A673 (cell line): ENCODE results near the gene QRFP. TPM values are rescaled to one million over a fixed set of nuclear protein-coding genes. Genes with fewer than 3 reads are reported as not detected.

Source experiments
- BruUV-seq: library from RNA; stranded (reverse); fragments of 400-500 nt; replicated peaks from 2 replicates; lab custom pipeline; 2021; lab: Mats Ljungman, UMichigan
- CTCF ChIA-PET: fragments of 300-600 bp; sonication (Branson Sonifier 250); formaldehyde crosslinking; loops from one replicate; lab custom pipeline; 2022; ENCODE audit warnings: antibody characterized with exemption; lab: Charles Lee
- POLR2A ChIA-PET: fragments of 300-600 bp; sonication (Branson Sonifier 250); formaldehyde crosslinking; loops from one replicate; lab custom pipeline; 2022; ENCODE audit warnings: antibody characterized with exemption; ENCODE audit not compliant: low non-redundant PET; lab: Charles Lee
- DNase-seq: peaks from one replicate; pipeline ENCODE4 v3.0.0-alpha.2; 2015; ENCODE audit warnings: low spot score
- H3K27ac ChIP-seq: fragments of 200-600 bp; sonication (generic); 2 replicates; pipeline ENCODE4 v1.5.1; 2016; ENCODE audit warnings: mixed run types, low read depth, mild to moderate bottlenecking, mixed read lengths, antibody characterized with exemption, low read length; ENCODE audit not compliant: poor library complexity, severe bottlenecking
- H3K27me3 ChIP-seq: fragments of 200-600 bp; sonication (generic); replicated peaks from 2 replicates; pipeline ENCODE4 v1.6.1; 2017; ENCODE audit warnings: mixed run types, low read depth, mild to moderate bottlenecking, mixed read lengths, antibody characterized with exemption, low read length; ENCODE audit not compliant: insufficient read depth, poor library complexity
- H3K36me3 ChIP-seq: fragments of 200-600 bp; sonication (generic); 2 replicates; pipeline ENCODE4 v1.6.1; 2016; ENCODE audit warnings: mixed run types, mild to moderate bottlenecking, mixed read lengths, antibody characterized with exemption, low read length; ENCODE audit not compliant: insufficient read depth, poor library complexity, severe bottlenecking
- H3K4me1 ChIP-seq: fragments of 200-600 bp; sonication (generic); 2 replicates; pipeline ENCODE4 v1.6.1; 2017; ENCODE audit warnings: mixed run types, mild to moderate bottlenecking, mixed read lengths, antibody characterized with exemption, low read length; ENCODE audit not compliant: insufficient read depth, poor library complexity, severe bottlenecking
- H3K4me3 ChIP-seq: fragments of 200-600 bp; sonication (generic); 2 replicates; pipeline ENCODE4 v1.5.1; 2016; ENCODE audit warnings: low read depth, mixed run types, mild to moderate bottlenecking, mixed read lengths, low read length; ENCODE audit not compliant: poor library complexity, severe bottlenecking
- H3K9me3 ChIP-seq: fragments of 200-600 bp; sonication (generic); 2 replicates; pipeline ENCODE4 v1.6.1; 2016; ENCODE audit warnings: mixed run types, low read depth, mild to moderate bottlenecking, mixed read lengths, antibody characterized with exemption, low read length; ENCODE audit not compliant: poor library complexity, severe bottlenecking
- CTCF ChIP-seq: fragments of 300-800, 200-600 bp; sonication (generic); conservative IDR thresholded peaks from 2 replicates; pipeline ENCODE4 v1.5.1; 2017; ENCODE audit warnings: low read depth, mild to moderate bottlenecking, antibody characterized with exemption, low read length, moderate library complexity, mixed read lengths
- EZH2 ChIP-seq: fragments of 200-600 bp; sonication (generic); IDR thresholded peaks from 2 replicates; pipeline ENCODE4 v1.6.1; 2017; ENCODE audit warnings: borderline replicate concordance, low read depth, mild to moderate bottlenecking, mixed read lengths, antibody characterized with exemption, low read length; ENCODE audit not compliant: poor library complexity, severe bottlenecking
- intact Hi-C: fragments of 100-400 bp; cut with micrococcal nuclease; formaldehyde crosslinking; loops from one replicate; pipeline ENCODE4 v1.10.0; 2022; ENCODE audit not compliant: unreplicated experiment
- total RNA-seq: library from RNA; stranded (reverse); gene quantifications from 2 replicates; pipeline ENCODE4 v1.2.3, GENCODE V29; 2021

The QRFP gene
- total RNA-seq, 1 experiment from 2014 or later, result not detected

- ChIA-PET CTCF (no interaction called here), POLR2A (no interaction called here)
- no TSS peak for BruUV-seq
- Histone ChIP-seq H3K9me3 (no peaks in the 10 kb centered on the region), H3K36me3 (no peaks in the 10 kb centered on the region), H3K27ac (no peak overlapping the region), H3K4me3 (no peak overlapping the region), H3K27me3 (no peaks in the 10 kb centered on the region), H3K4me1 (peaks cover 97% of the 10 kb centered on the region)
- DNase-seq, result no peak
- intact Hi-C loops, result no loop called here
- no peak for TF ChIP-seq EZH2
- TF ChIP-seq CTCF, result no peak
Measured at GRCh38 chr9:130844044-130844451, 52.6 kb downstream of the QRFP start.

- ChIA-PET CTCF (no interaction called here), POLR2A (no interaction called here)
- H3K27me3 ChIP-seq, result no peaks in the 10 kb centered on the region
- no peak overlapping the region for H3K27ac ChIP-seq
- peaks cover 97% of the 10 kb centered on the region for H3K4me1 ChIP-seq
- no peaks in the 10 kb centered on the region for H3K36me3 ChIP-seq
- no peak for TF ChIP-seq CTCF
- H3K4me3 ChIP-seq, result no peak overlapping the region
- no peak for DNase-seq
- intact Hi-C loops, result no loop called here
- no peaks in the 10 kb centered on the region for H3K9me3 ChIP-seq
- no TSS peak for BruUV-seq
Measured at GRCh38 chr9:130843049-130843908, 53.3 kb downstream of the QRFP start.

Other genes with a start within 250 kb of the QRFP start
- gene PRDM12, start 232.2 kb downstream of the QRFP start, total RNA-seq, result not detected in 2 replicates
- gene EXOSC2, start 203.0 kb downstream of the QRFP start, total RNA-seq, result 107 and 109 TPM in 2 replicates
- 78.6 and 81.3 TPM in 2 replicates for gene ABL1, start 61.6 kb downstream of the QRFP start, total RNA-seq
- gene FIBCD1, start 42.4 kb upstream of the QRFP start, total RNA-seq, result 0.19 TPM in 1 of 2 replicates, not detected in the other
- gene LAMC3, start 112.4 kb upstream of the QRFP start, total RNA-seq, result 0.28 and 0.37 TPM in 2 replicates
- gene AIF1L, start 199.7 kb upstream of the QRFP start, total RNA-seq, result 5.6 and 6.5 TPM in 2 replicates
- 59.7 and 64.2 TPM in 2 replicates for gene NUP214, start 228.8 kb upstream of the QRFP start, total RNA-seq